Measurements from ENCODE around the gene ADAMTS8. TPM values are rescaled to one million over a fixed set of nuclear protein-coding genes. Genes with fewer than 3 reads are reported as not detected.

ADAMTS8 gene
- total RNA-seq, 1 experiment from 2014 or later, result 0.07 TPM

DNA sequence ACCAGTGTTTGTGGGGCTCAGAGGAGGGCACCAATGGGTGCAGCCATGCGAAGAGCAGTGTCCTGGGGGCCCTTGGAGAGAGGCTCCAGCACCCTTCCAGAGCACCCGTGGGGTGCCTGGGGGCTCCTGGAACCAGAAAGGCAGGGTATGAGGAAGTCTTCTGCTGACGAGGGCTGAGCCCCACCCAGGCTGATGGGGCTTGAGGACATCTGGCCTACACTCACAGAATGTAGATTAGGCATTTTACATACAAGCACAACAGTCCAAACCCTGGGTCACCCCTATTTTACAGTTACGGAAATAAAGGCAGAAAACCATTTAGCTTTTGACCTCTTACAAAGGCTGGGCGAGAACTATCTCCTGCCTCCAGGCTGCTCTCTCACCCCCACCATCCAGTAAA, 47.6 kb downstream of the ADAMTS8 start (continued):
- TF ChIP-seq ZFX (IDR thresholded peaks at IDR 0.05) (no peak), YY1 (IDR thresholded peaks at IDR 0.05; ENCODE audit: extremely low read depth, insufficient replicate concordance, low read depth, low read length) (no peak), POLR2AphosphoS5 (IDR thresholded peaks at IDR 0.05; ENCODE audit: low read depth, low read length) (no peak)

GRCh38 chr11:130379276-130379675, 49.1 kb downstream of the ADAMTS8 start:
- RAD21 ChIA-PET (ENCODE audit: low non-redundant PET in 1 of 2, low total read pairs in 2 of 2, uncharacterized antibody in 2 of 2, unreplicated experiment in 2 of 2), result no interaction called here
- intact Hi-C loops (cut with micrococcal nuclease), result no loop called here
- no peak for DNase-seq (ENCODE audit: low read depth, low spot score)

More at GRCh38 chr11:130379276-130379675, 49.1 kb downstream of the ADAMTS8 start:
- ATAC-seq, result no peak
- no peak overlapping the region for H3K4me2 ChIP-seq (ENCODE audit: low read length)
- H3K9me3 ChIP-seq (ENCODE audit: control insufficient read depth in 1 of 2, insufficient read depth in 1 of 2, low read depth in 1 of 2, low read length in 2 of 2), result no peaks in the 10 kb centered on the region
- H3K27ac ChIP-seq (ENCODE audit: low read depth, low read length), result no peak overlapping the region
- H3K4me1 ChIP-seq (ENCODE audit: control insufficient read depth in 1 of 2, insufficient read depth in 2 of 2, low read length in 2 of 2), result peaks cover 0 to 2% of the 10 kb centered on the region in 2 experiments; a peak in 1 of 4 replicates
- H3K79me2 ChIP-seq (ENCODE audit: insufficient read depth, low read length), result no peaks in the 10 kb centered on the region
- POLR2A ChIA-PET, result no interaction called here
- no peak overlapping the region for H3K4me3 ChIP-seq (replicated peaks in 1 of 2; ENCODE audit: low read depth in 1 of 2, low read length in 2 of 2)
- H3K27me3 ChIP-seq (ENCODE audit: insufficient read depth, low read length), result no peaks in the 10 kb centered on the region
- CTCF ChIA-PET, result no interaction called here
- no peak overlapping the region for H3K9ac ChIP-seq (ENCODE audit: low read length)
- no TSS peak for BruUV-seq (replicated peaks)
- H2AFZ ChIP-seq (ENCODE audit: low read depth, low read length, poor library complexity, severe bottlenecking), result no peak overlapping the region
- no peaks in the 10 kb centered on the region for H3K9me2 ChIP-seq (ENCODE audit: insufficient read depth)
- H3K36me3 ChIP-seq (ENCODE audit: control insufficient read depth in 1 of 2, insufficient read depth in 2 of 2, low read length in 2 of 2), result no peaks in the 10 kb centered on the region
- TF ChIP-seq YY1 (IDR thresholded peaks at IDR 0.05; ENCODE audit: extremely low read depth, insufficient replicate concordance, low read depth, low read length), result no peak
- TF ChIP-seq POLR2AphosphoS5 (IDR thresholded peaks at IDR 0.05; ENCODE audit: low read depth, low read length), result no peak
- TF ChIP-seq RAD21 (IDR thresholded peaks at IDR 0.05; ENCODE audit: low read depth), result no peak
- TF ChIP-seq, protein P1, sequence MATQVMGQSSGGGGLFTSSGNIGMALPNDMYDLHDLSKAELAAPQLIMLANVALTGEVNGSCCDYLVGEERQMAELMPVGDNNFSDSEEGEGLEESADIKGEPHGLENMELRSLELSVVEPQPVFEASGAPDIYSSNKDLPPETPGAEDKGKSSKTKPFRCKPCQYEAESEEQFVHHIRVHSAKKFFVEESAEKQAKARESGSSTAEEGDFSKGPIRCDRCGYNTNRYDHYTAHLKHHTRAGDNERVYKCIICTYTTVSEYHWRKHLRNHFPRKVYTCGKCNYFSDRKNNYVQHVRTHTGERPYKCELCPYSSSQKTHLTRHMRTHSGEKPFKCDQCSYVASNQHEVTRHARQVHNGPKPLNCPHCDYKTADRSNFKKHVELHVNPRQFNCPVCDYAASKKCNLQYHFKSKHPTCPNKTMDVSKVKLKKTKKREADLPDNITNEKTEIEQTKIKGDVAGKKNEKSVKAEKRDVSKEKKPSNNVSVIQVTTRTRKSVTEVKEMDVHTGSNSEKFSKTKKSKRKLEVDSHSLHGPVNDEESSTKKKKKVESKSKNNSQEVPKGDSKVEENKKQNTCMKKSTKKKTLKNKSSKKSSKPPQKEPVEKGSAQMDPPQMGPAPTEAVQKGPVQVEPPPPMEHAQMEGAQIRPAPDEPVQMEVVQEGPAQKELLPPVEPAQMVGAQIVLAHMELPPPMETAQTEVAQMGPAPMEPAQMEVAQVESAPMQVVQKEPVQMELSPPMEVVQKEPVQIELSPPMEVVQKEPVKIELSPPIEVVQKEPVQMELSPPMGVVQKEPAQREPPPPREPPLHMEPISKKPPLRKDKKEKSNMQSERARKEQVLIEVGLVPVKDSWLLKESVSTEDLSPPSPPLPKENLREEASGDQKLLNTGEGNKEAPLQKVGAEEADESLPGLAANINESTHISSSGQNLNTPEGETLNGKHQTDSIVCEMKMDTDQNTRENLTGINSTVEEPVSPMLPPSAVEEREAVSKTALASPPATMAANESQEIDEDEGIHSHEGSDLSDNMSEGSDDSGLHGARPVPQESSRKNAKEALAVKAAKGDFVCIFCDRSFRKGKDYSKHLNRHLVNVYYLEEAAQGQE (IDR thresholded peaks at IDR 0.05; ENCODE audit: low read depth), result no peak
- no peak for TF ChIP-seq JUND (IDR thresholded peaks at IDR 0.05)
- no peak for TF ChIP-seq ELF1 (IDR thresholded peaks at IDR 0.05; ENCODE audit: borderline replicate concordance, low read depth)
- TF ChIP-seq CBX3 (IDR thresholded peaks at IDR 0.05; ENCODE audit: low read depth), result no peak
- no peak for TF ChIP-seq SP1 (IDR thresholded peaks at IDR 0.05; ENCODE audit: low read depth)
- TF ChIP-seq SIN3A (IDR thresholded peaks at IDR 0.05; ENCODE audit: low read depth), result no peak
- TF ChIP-seq EZH2 (IDR thresholded peaks at IDR 0.05), result no peak
- TF ChIP-seq CTCF (IDR thresholded peaks at IDR 0.05 in 2 of 3, conservative IDR thresholded peaks at IDR 0.05 in 1 of 3; ENCODE audit: borderline replicate concordance in 1 of 3, insufficient read depth in 1 of 3, low read depth in 2 of 3, low read length in 2 of 3), result no peak
- no peak for TF ChIP-seq EGR1 (IDR thresholded peaks at IDR 0.05; ENCODE audit: low read depth)
- TF ChIP-seq, protein P2, sequence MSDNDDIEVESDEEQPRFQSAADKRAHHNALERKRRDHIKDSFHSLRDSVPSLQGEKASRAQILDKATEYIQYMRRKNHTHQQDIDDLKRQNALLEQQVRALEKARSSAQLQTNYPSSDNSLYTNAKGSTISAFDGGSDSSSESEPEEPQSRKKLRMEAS (IDR thresholded peaks at IDR 0.05), result no peak
- no peaks in the 10 kb centered on the region for H4K20me1 ChIP-seq (ENCODE audit: insufficient read depth)

Measured in HCT116 (cell line).